WTC11 (cell line): Measurements from ENCODE around the gene KPNA3. TPM values are rescaled to one million over a fixed set of nuclear protein-coding genes. Genes with fewer than 3 reads are reported as not detected.

Source experiments
- ATAC-seq: fragments of 200-7000 bp; cut with Tn5 transposase; 2 replicates; pipeline ENCODE4 v1.10.0; 2021; ENCODE audit warnings: mild to moderate bottlenecking, moderate library complexity
- CTCF ChIA-PET: fragments of 300-600 bp; sonication (Branson Sonifier 250); formaldehyde crosslinking; loops from one replicate; lab custom pipeline; 2021; ENCODE audit warnings: antibody characterized with exemption; lab: Charles Lee
- POLR2A ChIA-PET: fragments of 350-600 bp; sonication (Branson Sonifier 250); formaldehyde crosslinking; loops from one replicate; lab custom pipeline; 2021; ENCODE audit warnings: antibody characterized with exemption; lab: Charles Lee
- DNase-seq: peaks from one replicate; pipeline ENCODE4 v3.0.0; 2021; ENCODE audit warnings: low spot score
- H3K27ac Mint-ChIP-seq: 2 replicates; pipeline ENCODE4 v1.8.0; 2021; ENCODE audit warnings: mixed read lengths
- H3K27me3 Mint-ChIP-seq: 2 replicates; pipeline ENCODE4 v1.8.0; 2021; ENCODE audit warnings: low read depth, mild to moderate bottlenecking, moderate library complexity, mixed read lengths
- H3K36me3 Mint-ChIP-seq: 2 replicates; pipeline ENCODE4 v1.8.0; 2021; ENCODE audit warnings: mixed read lengths
- H3K4me1 Mint-ChIP-seq: 2 replicates; pipeline ENCODE4 v1.8.0; 2022; ENCODE audit warnings: mixed read lengths
- H3K4me3 Mint-ChIP-seq: 2 replicates; pipeline ENCODE4 v1.8.0; 2021; ENCODE audit warnings: mild to moderate bottlenecking, moderate library complexity, mixed read lengths
- H3K9me3 Mint-ChIP-seq: 2 replicates; pipeline ENCODE4 v1.8.0; 2021; ENCODE audit warnings: mixed read lengths
- AFF4 ChIP-seq: sonication (generic); formaldehyde crosslinking; IDR thresholded peaks from 2 replicates; pipeline ENCODE4 v1.8.1; 2023; ENCODE audit warnings: mild to moderate bottlenecking, missing genetic modification reagents, borderline replicate concordance
- ATF1 ChIP-seq: sonication (generic); formaldehyde crosslinking; IDR thresholded peaks from 2 replicates; pipeline ENCODE4 v1.8.1; 2023; ENCODE audit warnings: mild to moderate bottlenecking, moderate library complexity, missing genetic modification reagents
- CREB1 ChIP-seq: sonication (generic); formaldehyde crosslinking; IDR thresholded peaks from 2 replicates; pipeline ENCODE4 v1.8.0; 2023; ENCODE audit warnings: mild to moderate bottlenecking, missing genetic modification reagents
- CREM ChIP-seq: sonication (generic); formaldehyde crosslinking; IDR thresholded peaks from 2 replicates; pipeline ENCODE4 v1.8.1; 2022; ENCODE audit warnings: mild to moderate bottlenecking, missing genetic modification reagents, moderate library complexity
- FOXJ3 ChIP-seq: sonication (generic); formaldehyde crosslinking; IDR thresholded peaks from 2 replicates; pipeline ENCODE4 v1.9.0; 2021; ENCODE audit warnings: missing genetic modification reagents, mild to moderate bottlenecking, borderline replicate concordance
- HMGA2 ChIP-seq: fragments of 250-450 bp; sonication (Bioruptor Pico); IDR thresholded peaks from 2 replicates; pipeline ENCODE4 v1.4.0; 2021; ENCODE audit warnings: mild to moderate bottlenecking, moderate library complexity
- MAX ChIP-seq: sonication (generic); formaldehyde crosslinking; IDR thresholded peaks from 2 replicates; pipeline ENCODE4 v1.8.0; 2022; ENCODE audit warnings: mild to moderate bottlenecking, missing genetic modification reagents
- NR1H2 ChIP-seq: sonication (generic); formaldehyde crosslinking; IDR thresholded peaks from 2 replicates; pipeline ENCODE4 v1.9.0; 2021; ENCODE audit warnings: mild to moderate bottlenecking, moderate library complexity, missing genetic modification reagents
- ZNF232 ChIP-seq: sonication (generic); formaldehyde crosslinking; IDR thresholded peaks from 2 replicates; pipeline ENCODE4 v1.8.0; 2022; ENCODE audit warnings: mild to moderate bottlenecking, missing genetic modification reagents
- total RNA-seq: library from RNA; stranded (reverse); gene quantifications from 3 replicates; pipeline ENCODE4 v1.2.3, GENCODE V29; 2021
- TF ChIP-seq, protein P1 (sequence below): fragments of 250-450 bp; sonication (Bioruptor Pico); IDR thresholded peaks from 2 replicates; pipeline ENCODE4 v1.9.0; 2021; ENCODE audit warnings: moderate library complexity, mild to moderate bottlenecking, inconsistent platforms, borderline replicate concordance
- TF ChIP-seq, protein P2 (sequence below): sonication (generic); formaldehyde crosslinking; IDR thresholded peaks from 2 replicates; pipeline ENCODE4 v1.8.1; 2023; ENCODE audit warnings: mild to moderate bottlenecking, missing genetic modification reagents, moderate library complexity
- TF ChIP-seq, protein P3 (sequence below): sonication (generic); formaldehyde crosslinking; IDR thresholded peaks from 2 replicates; pipeline ENCODE4 v1.8.0; 2023; ENCODE audit warnings: missing genetic modification reagents
- TF ChIP-seq, protein P4 (sequence below): sonication (generic); formaldehyde crosslinking; IDR thresholded peaks from 2 replicates; pipeline ENCODE4 v1.8.1; 2022; ENCODE audit warnings: low read depth, mild to moderate bottlenecking, moderate library complexity, missing genetic modification reagents, borderline replicate concordance

The KPNA3 gene
- total RNA-seq, 1 experiment from 2014 or later, result 44.4 TPM

GRCh38 chr13:49812812-49813211 is 20.3 kb upstream of the KPNA3 start (continued):
- TF ChIP-seq, protein P1, sequence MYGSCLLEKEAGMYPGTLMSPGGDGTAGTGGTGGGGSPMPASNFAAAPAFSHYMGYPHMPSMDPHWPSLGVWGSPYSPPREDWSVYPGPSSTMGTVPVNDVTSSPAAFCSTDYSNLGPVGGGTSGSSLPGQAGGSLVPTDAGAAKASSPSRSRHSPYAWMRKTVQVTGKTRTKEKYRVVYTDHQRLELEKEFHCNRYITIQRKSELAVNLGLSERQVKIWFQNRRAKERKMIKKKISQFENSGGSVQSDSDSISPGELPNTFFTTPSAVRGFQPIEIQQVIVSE (CRISPR knock-in tag), result no peak
- TF ChIP-seq, protein P2, sequence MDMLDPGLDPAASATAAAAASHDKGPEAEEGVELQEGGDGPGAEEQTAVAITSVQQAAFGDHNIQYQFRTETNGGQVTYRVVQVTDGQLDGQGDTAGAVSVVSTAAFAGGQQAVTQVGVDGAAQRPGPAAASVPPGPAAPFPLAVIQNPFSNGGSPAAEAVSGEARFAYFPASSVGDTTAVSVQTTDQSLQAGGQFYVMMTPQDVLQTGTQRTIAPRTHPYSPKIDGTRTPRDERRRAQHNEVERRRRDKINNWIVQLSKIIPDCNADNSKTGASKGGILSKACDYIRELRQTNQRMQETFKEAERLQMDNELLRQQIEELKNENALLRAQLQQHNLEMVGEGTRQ (CRISPR knock-in tag), result no peak
- no peak for TF ChIP-seq ZNF232 (CRISPR knock-in tag)
- TF ChIP-seq HMGA2 (CRISPR knock-in tag), result no peak
- TF ChIP-seq FOXJ3 (CRISPR knock-in tag), result no peak
- no peak for TF ChIP-seq NR1H2 (CRISPR knock-in tag)
- no peak for TF ChIP-seq CREB1 (CRISPR knock-in tag)
- TF ChIP-seq, protein P3, sequence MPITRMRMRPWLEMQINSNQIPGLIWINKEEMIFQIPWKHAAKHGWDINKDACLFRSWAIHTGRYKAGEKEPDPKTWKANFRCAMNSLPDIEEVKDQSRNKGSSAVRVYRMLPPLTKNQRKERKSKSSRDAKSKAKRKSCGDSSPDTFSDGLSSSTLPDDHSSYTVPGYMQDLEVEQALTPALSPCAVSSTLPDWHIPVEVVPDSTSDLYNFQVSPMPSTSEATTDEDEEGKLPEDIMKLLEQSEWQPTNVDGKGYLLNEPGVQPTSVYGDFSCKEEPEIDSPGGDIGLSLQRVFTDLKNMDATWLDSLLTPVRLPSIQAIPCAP (CRISPR knock-in tag), result no peak
- no peak for TF ChIP-seq AFF4 (CRISPR knock-in tag)

DNA sequence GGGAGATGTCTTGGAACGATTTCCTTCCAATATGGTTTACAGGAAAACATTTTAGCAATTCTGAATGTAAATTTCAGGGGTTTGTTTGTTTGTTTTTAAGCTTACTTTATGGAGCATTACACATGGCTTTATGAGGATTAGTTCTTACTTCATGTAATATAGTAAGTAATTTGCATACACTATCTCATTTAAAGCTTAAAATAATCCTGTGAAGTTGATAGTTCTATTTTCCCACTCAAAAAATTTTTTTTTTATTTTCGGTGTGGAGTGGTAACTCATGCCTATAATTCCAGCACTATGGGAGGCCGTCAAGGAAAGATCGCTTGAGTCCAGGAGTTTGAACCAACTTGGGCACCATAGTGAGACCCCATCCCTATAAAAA is 19.0 kb upstream of the KPNA3 start:
- Mint-ChIP-seq H3K4me1 (peaks cover 5% of the 10 kb centered on the region), H3K27ac (no peak overlapping the region), H3K36me3 (no peaks in the 10 kb centered on the region), H3K4me3 (no peak overlapping the region), H3K27me3 (no peaks in the 10 kb centered on the region), H3K9me3 (peaks cover 9% of the 10 kb centered on the region; the same call in 1 of the 2 replicates)
- no peak for TF ChIP-seq ZNF232 (CRISPR knock-in tag)
- no peak for TF ChIP-seq ATF1 (CRISPR knock-in tag)
- TF ChIP-seq, protein P4, sequence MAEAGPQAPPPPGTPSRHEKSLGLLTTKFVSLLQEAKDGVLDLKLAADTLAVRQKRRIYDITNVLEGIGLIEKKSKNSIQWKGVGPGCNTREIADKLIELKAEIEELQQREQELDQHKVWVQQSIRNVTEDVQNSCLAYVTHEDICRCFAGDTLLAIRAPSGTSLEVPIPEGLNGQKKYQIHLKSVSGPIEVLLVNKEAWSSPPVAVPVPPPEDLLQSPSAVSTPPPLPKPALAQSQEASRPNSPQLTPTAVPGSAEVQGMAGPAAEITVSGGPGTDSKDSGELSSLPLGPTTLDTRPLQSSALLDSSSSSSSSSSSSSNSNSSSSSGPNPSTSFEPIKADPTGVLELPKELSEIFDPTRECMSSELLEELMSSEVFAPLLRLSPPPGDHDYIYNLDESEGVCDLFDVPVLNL (CRISPR knock-in tag), result no peak
- no peak for TF ChIP-seq CREM (CRISPR knock-in tag)
- TF ChIP-seq MAX (CRISPR knock-in tag), result no peak
- TF ChIP-seq, protein P2 (CRISPR knock-in tag), result no peak
- no peak for DNase-seq
- ChIA-PET CTCF (interaction anchor here (1.3 kb wide), 1 partner anchor 159 kb away, joined by 3 read pairs; no protein-coding TSS in a partner anchor), POLR2A (no interaction called here)
- ATAC-seq, result no peak
